Thoracic aorta (tissue), 2 donors: ENCODE results near the gene PAQR6. TPM values are rescaled to one million over a fixed set of nuclear protein-coding genes. Genes with fewer than 3 reads are reported as not detected.

Source experiments
- ATAC-seq: fragments of 150-250 bp; one replicate; pipeline ENCODE4 v1.8.0; 2017; ENCODE audit warnings: low read depth; ENCODE audit not compliant: insufficient number of reproducible peaks, low FRiP score
- DNase-seq: peaks from one replicate; pipeline ENCODE4 v3.0.0-alpha.2; 2020; ENCODE audit warnings: low spot score
- H3K27ac ChIP-seq, 2 donors: fragments of 200-600 bp; sonication (generic); 1 replicate in 1 of 2; 2 replicates in 1 of 2; pipeline ENCODE4 v1.5.1; 2016; ENCODE audit warnings: mild to moderate bottlenecking in 2 of 2, moderate library complexity in 2 of 2
- H3K27me3 ChIP-seq: fragments of 200-600 bp; sonication (generic); replicated peaks from 2 replicates; pipeline ENCODE4 v1.6.0; 2016; ENCODE audit warnings: mild to moderate bottlenecking; ENCODE audit not compliant: insufficient read depth
- H3K36me3 ChIP-seq: fragments of 200-600 bp; sonication (generic); one replicate; pipeline ENCODE4 v1.5.1; 2016
- H3K4me1 ChIP-seq, 2 donors: fragments of 200-600 bp; sonication (generic); 1 replicate in 1 of 2; 2 replicates in 1 of 2; pipeline versions ENCODE4 v1.5.1 to v1.6.0; 2016; ENCODE audit warnings: low read depth in 2 of 2, mild to moderate bottlenecking in 1 of 2; ENCODE audit not compliant: control insufficient read depth in 1 of 2
- H3K4me3 ChIP-seq: fragments of 200-600 bp; sonication (generic); 2 replicates; pipeline ENCODE4 v1.5.1; 2016; ENCODE audit warnings: mild to moderate bottlenecking
- H3K9me3 ChIP-seq: fragments of 200-600 bp; sonication (generic); 2 replicates; pipeline ENCODE4 v1.5.1; 2016
- CTCF ChIP-seq: fragments of 200-600 bp; sonication (generic); IDR thresholded peaks from one replicate; pipeline ENCODE4 v1.5.1; 2019; ENCODE audit warnings: antibody characterized with exemption
- total RNA-seq, 2 donors: library from RNA; depleted of rRNA; stranded (reverse); fragments of >200 nt; gene quantifications; one replicate each; pipeline versions ENCODE4 v1.1.0 to v1.2.3, GENCODE V29; 2016

The PAQR6 gene
- total RNA-seq, 2 donors from 2014 or later: 0.27 to 2.5 TPM

- peaks cover 0 to 28% of the 10 kb centered on the region in 2 donors for H3K4me1 ChIP-seq
- no peaks in the 10 kb centered on the region for H3K9me3 ChIP-seq
- DNase-seq: no peak
- no peak overlapping the region for H3K27ac ChIP-seq
- TF ChIP-seq CTCF: no peak
- H3K36me3 ChIP-seq: peaks cover 11% of the 10 kb centered on the region
- no peak for ATAC-seq
- no peak overlapping the region for H3K4me3 ChIP-seq
- H3K27me3 ChIP-seq: no peaks in the 10 kb centered on the region
These were observed 3.1 kb downstream of the PAQR6 start for GRCh38 chr1:156244712-156245111.

- no peak for TF ChIP-seq CTCF
- Histone ChIP-seq H3K4me3 (no peak overlapping the region), H3K27me3 (no peaks in the 10 kb centered on the region), H3K4me1 (peaks cover 0 to 28% of the 10 kb centered on the region in 2 donors), H3K27ac (no peak overlapping the region), H3K9me3 (no peaks in the 10 kb centered on the region), H3K36me3 (peaks cover 13% of the 10 kb centered on the region)
- ATAC-seq (no peak), DNase-seq (no peak)
These were observed 3.7 kb downstream of the PAQR6 start for GRCh38 chr1:156244126-156244525.

GRCh38 chr1:156242738-156243137 is 5.1 kb downstream of the PAQR6 start:
- no peak for TF ChIP-seq CTCF
- no peak overlapping the region for H3K27ac ChIP-seq
- no peak overlapping the region for H3K4me3 ChIP-seq
- H3K27me3 ChIP-seq: no peaks in the 10 kb centered on the region
- ATAC-seq (no peak), DNase-seq (no peak)
- H3K4me1 ChIP-seq: peaks cover 0 to 23% of the 10 kb centered on the region in 2 donors
- no peaks in the 10 kb centered on the region for H3K9me3 ChIP-seq
- H3K36me3 ChIP-seq: peaks cover 25% of the 10 kb centered on the region

GRCh38 chr1:156241926-156242325 is 5.9 kb downstream of the PAQR6 start, which contains the start of gene BGLAP:
BGLAP (plus strand) TSS chr1:156242184; CDS start chr1:156242232, 48 bp downstream.
- Histone ChIP-seq H3K36me3 (peaks cover 31% of the 10 kb centered on the region), H3K9me3 (no peaks in the 10 kb centered on the region), H3K4me1 (peaks cover 0 to 15% of the 10 kb centered on the region in 2 donors), H3K27ac (no peak within 1 kb of the TSS), H3K4me3 (no peak within 1 kb of the TSS), H3K27me3 (no peaks in the 10 kb centered on the region)
- no peak for TF ChIP-seq CTCF
- ATAC-seq (no peak), DNase-seq (no peak)

GRCh38 chr1:156241311-156241811 is 6.5 kb downstream of the PAQR6 start:
- TF ChIP-seq CTCF: no peak
- Histone ChIP-seq H3K4me3 (no peak overlapping the region), H3K9me3 (no peaks in the 10 kb centered on the region), H3K27me3 (no peaks in the 10 kb centered on the region), H3K27ac (no peak overlapping the region), H3K4me1 (peaks cover 0 to 12% of the 10 kb centered on the region in 2 donors), H3K36me3 (peaks cover 37% of the 10 kb centered on the region)
- DNase-seq (no peak), ATAC-seq (no peak)
